Measurements from ENCODE around the gene DNAH11.
"Not testable (repeated sequence)": the region's sequence is repeated elsewhere in the genome, so short reads cannot be mapped to it uniquely, and the experiment has no call there.

Gene DNAH11

DNA sequence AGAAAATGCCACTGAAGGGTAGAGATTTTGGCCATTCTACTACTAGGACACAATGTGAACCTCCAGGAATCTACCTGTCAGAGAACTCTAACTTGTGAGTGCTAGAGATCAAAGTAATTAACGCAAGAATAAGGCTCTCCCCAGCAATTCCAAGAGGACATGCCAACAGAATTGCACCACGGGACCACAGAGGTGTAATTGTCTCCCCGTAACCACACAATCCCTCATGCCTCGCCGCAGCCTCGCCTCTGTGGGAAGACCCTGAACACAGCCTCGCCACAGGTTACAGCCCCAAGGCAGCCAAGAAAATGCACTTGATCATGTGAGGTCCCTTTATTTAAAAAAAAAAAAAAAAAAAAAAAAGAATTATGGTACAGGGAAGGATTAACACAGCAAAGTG, 373.3 kb downstream of the DNAH11 start:
- no peak for DNase-seq (ENCODE audit: low read depth in 3 of 3, low spot score in 1 of 3)

DNA sequence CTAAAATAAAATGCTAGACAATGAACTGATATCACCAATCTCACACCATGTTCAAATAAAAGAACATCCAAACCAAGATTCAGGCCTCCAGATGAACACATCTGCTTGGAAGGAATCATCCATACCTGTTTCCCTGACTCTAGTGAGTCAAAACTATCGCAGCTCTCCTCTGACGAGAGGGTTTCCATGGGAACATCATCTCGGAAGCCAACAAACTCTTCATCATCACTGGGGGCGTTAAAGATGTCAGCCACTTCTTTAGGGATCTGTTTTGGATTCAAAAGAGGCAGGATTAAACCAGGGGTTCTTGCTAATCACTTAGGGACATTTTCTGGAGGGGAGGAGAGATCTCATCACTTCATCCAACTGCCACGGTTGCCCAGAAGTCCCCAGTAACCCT, 373.8 kb downstream of the DNAH11 start:
- no peak for DNase-seq (ENCODE audit: low read depth in 3 of 3, low spot score in 1 of 3)

DNA sequence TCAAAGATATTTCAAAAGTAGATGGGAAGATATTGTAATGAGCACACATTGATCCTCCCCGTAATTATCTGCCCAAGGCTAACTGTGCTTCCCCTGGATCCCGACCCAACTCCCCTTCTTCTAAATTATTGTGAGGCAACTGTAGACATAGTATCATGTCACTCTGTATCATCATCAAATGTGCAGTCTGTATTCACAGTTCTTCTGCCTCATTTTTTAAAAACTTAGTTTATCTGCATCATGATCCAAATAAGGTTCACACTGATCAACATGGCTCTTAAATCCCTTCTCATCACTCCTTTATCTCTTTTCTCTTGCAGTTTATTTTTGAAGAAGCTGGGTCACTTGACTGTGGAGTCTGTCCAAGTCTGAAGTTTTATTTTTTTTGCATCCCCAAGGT, 375.4 kb downstream of the DNAH11 start:
- DNase-seq (ENCODE audit: low read depth in 3 of 3, low spot score in 1 of 3): no peak

- no peak for DNase-seq (ENCODE audit: low read depth in 3 of 3, low spot score in 1 of 3)
Observed at GRCh38 chr7:21920936-21921335, 378.1 kb downstream of the DNAH11 start.

- no peak for DNase-seq (ENCODE audit: low read depth in 3 of 3, low spot score in 1 of 3)
Observed at GRCh38 chr7:21922605-21923004, 379.8 kb downstream of the DNAH11 start.

DNA sequence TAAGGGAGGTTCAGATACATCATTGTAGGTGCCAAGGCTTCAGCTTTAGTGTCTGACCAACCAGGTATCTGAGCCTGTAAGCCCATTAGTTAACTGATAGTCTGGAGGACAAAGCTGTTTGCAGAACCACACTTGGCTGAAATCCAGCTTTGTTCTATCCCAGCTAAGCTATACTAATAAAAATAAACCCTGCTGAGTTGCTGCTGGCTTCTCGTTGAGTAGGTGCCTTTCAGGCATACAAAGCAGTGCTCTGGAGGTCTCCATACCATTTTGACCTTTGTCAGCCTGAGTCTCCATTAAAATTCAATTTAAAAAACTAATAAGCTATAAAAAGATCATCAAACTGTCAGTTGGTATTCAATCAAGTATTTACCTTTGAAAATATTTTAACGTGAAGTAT, 380.8 kb downstream of the DNAH11 start:
- DNase-seq (ENCODE audit: low read depth in 3 of 3, low spot score in 1 of 3): no peak

- DNase-seq (ENCODE audit: low read depth in 3 of 3, low spot score in 1 of 3): no peak
Observed at GRCh38 chr7:21926448-21926847, 383.6 kb downstream of the DNAH11 start.

DNA sequence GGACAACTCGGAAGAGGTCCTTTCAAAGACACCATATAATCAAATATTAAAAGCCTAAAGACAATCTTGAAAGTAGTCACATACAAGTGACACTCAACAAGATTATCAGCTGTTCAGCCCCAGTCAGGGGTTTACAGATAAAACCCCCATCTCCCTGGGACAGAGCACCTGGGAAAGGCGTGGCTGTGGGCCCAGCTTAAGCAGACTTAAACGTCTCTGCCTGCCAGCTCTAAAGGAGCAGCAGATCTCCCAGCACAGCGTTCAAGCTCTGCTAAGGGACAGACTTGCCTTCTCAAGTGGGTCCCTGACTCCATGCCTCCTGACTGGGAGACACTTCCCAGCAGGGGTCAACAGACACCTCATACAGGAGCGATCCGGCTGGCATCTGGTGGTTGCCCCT, 384.9 kb downstream of the DNAH11 start:
- DNase-seq (ENCODE audit: low read depth in 3 of 3, low spot score in 1 of 3): no peak

DNA sequence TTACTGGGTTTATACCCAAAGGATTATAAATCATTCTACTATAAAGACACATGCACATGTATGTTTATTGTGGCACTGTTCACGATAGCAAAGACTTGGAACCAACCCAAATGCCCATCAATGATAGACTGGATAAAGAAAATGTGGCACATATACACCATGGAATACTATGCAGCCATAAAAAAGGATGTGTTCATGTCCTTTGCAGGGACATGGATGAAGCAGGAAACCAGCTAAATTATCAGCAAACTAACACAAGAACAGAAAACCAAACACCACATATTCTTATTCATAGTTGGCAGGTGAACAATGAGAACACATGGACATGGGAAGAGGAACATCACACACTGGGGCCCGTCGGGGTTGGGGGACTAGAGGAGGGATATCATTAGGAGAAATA, 390.5 kb downstream of the DNAH11 start:
- not testable (repeated sequence) for DNase-seq (ENCODE audit: low read depth in 3 of 3, low spot score in 1 of 3)

DNA sequence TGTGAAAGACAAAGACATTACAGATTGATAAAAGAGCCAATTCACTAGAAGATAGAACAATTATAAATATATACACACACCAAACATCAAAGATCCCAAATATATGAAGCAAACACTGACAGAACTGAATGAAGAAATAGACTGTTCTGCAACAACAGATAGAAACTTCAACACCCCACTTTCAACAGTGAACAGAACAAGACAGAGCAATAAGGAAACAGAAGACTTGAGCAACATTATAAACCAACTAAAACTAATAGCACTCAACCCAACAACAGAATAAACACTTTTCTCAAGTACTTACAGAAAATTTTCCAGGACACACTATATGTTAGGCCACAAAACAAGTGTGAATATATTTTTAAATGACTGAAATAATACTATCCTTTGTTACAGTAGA, 392.0 kb downstream of the DNAH11 start:
- DNase-seq (ENCODE audit: low read depth in 3 of 3, low spot score in 1 of 3): no peak

- no peak for DNase-seq (ENCODE audit: low read depth in 3 of 3, low spot score in 1 of 3)
Observed at GRCh38 chr7:21938463-21938862, 395.6 kb downstream of the DNAH11 start.

- peak in 1 of 3 donors; percentile 25 for DNase-seq (ENCODE audit: low read depth in 3 of 3, low spot score in 1 of 3)
Observed at GRCh38 chr7:21939136-21939857, 396.5 kb downstream of the DNAH11 start.

DNA sequence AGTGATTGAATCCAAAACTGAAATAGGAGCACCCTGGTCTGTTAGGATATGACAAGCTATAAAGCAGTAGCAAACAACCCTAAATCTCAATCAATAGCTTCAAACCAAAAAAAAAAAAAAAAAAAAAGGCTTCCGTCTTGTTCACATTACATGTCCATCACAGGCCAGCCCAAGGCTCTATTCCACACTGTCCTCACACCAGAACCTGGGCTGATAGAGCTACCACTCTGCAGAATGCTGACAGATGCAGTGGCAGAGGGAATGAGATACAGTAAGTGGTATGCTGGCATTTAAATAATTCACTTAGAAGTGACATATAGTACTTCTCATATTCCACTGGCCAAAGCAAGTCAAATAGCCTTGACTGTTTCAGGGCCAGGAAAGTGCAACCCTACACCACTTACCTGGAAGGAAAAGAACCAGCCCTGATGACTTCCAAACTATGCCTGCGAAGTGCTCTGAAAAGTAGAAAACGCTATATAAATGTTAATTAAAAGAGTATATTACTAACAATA, 397.1 kb downstream of the DNAH11 start:
- no peak for DNase-seq (ENCODE audit: low read depth in 3 of 3, low spot score in 1 of 3)

GRCh38 chr7:21941611-21942141, 398.8 kb downstream of the DNAH11 start:
- DNase-seq (ENCODE audit: low read depth in 3 of 3, low spot score in 1 of 3): no peak

DNA sequence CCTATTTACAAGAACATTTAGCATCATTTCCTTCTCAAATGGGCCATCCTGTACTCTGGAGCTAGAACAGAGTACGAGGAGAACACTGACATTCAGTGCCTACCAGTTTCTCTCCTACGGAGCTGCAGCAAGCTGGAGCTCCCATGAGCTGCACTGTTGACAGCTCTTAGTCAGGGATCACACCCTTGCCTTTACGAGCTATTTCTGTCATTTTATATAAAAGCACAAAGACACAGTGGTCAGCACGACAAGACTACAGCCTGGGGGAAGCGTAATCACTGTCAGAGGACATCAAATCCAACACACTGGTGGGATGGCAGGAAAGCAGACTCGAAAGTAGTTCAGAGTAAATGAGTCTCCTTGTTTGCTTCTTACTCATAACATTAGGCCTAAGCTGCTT, 400.1 kb downstream of the DNAH11 start:
- no peak for DNase-seq (ENCODE audit: low read depth in 3 of 3, low spot score in 1 of 3)

GRCh38 chr7:21943436-21943835, 400.6 kb downstream of the DNAH11 start:
- no peak for DNase-seq (ENCODE audit: low read depth in 3 of 3, low spot score in 1 of 3)

DNA sequence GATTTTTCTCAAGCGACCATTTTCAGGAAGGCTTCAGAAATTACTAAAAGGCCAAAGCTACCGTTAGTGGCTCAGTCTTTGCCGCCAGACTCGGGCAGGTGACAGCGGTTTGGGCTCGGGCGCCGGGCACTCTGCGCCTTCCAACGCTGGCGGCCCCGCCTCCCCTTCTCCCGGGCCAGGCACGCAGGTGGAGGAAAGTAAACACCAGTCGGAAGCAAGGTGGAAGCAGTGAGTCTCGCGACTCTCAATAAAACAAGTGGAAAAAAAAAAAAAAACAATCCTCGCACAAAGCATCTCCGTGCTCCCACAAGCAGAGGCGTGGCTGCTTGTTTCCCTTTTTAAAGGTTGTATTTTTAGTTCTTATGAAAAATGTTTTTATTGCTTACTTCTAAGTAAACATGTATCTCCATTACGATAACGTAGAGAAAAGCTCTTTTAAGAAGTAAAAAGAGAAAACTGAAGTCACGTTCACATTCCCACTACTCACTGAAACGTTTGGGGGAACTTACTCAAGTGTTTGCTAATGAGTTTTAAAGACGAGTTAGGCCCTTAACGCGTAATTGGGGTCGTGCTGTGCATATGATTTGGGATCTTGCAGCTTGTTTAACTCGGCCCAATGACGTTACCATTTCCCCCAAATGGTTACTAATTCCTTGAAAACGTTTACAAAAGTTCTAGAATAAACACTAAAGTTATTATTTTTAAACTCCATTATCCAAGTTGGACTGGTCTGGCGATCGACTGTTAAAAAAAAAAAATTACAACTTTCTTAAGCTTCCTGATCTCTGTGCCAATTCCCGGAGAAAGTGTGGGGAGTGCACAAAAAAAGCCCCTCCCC, 402.0 kb downstream of the DNAH11 start:
- peak in 2 of 3 donors; percentile 15 to 18 for DNase-seq (ENCODE audit: low read depth in 3 of 3, low spot score in 1 of 3)

GRCh38 chr7:21945454-21946221, 402.8 kb downstream of the DNAH11 start, which contains the start of gene CDCA7L:
Gene CDCA7L (minus strand): TSS chr7:21945899. CDS start chr7:21945804, 95 bp downstream.
- DNase-seq (ENCODE audit: low read depth in 3 of 3, low spot score in 1 of 3): peak in 2 of 3 donors; percentile 8 to 50

DNA sequence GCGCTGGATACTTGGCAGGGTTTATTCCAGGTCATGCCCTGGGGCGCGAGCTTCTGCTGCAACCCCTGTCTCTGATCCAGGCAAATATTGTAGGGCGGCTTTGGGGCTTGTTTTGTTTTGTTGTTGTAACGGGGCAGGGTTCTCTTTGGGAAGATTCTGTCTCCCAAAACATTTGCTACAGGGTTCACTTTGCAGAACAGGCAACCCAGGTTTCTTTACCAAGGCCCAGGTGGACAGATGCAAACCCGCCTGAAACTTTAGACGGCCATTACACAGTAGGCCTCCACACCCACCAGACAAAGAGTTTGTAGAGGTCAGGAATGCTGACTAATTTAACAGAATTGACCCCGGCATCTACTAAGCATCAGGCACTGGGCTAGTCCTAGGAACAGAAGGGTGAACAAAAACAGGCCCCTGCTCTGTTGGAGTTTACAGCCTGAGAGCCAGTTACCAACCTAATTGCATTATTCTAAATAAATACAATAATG, 403.4 kb downstream of the DNAH11 start:
- no peak for DNase-seq (ENCODE audit: low read depth in 3 of 3, low spot score in 1 of 3)

DNA sequence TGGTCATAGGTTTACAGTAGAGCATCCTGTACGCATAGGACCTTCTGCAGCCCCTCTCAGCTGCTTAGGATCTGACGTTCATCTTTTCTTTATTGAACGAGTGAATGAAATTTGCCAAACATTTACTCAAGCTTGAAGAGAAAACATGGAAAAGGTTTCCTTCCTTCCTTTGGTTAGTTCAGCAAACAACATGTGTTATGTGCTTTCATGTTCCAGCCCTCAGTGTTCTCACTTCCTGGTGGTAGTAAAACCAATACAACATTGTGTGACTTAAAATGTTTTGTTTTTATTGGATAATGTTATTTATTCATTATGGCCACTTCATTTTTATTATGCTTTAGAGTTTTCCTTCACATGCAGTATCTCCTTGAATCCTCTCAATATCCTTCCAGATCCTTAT, 404.2 kb downstream of the DNAH11 start:
- no peak for DNase-seq (ENCODE audit: low read depth in 3 of 3, low spot score in 1 of 3)

- no peak for DNase-seq (ENCODE audit: low read depth in 3 of 3, low spot score in 1 of 3)
Observed at GRCh38 chr7:21947946-21948345, 405.1 kb downstream of the DNAH11 start.
